ENCODE data around the gene NCOR2.
"Not testable (repeated sequence)": the region's sequence is repeated elsewhere in the genome, so short reads cannot be mapped to it uniquely, and the experiment has no call there.

The NCOR2 gene

DNA sequence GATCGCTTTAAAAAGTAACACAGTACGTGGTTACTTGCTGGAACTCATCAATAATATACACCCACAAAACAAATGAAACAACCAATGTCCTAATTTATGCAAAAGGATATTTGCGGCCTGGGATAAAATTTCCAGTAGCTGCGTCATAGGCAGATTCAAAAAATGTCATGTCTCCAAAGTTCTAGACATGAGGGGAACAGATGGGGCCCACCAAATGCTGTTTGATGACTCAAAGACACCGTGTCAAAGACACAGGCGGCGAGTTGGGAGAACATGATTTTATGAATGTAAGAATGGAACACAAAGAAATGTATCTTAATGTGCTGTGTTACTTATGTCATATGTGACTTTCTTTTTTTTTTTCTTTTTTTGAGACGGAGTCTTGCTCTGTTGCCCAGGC lies 34.3 kb upstream of the NCOR2 start:
- no peak for DNase-seq (ENCODE audit: low read depth in 2 of 2)

GRCh38 chr12:124599074-124599999 lies 31.9 kb upstream of the NCOR2 start:
- DNase-seq (ENCODE audit: low read depth in 2 of 2) = no peak

DNA sequence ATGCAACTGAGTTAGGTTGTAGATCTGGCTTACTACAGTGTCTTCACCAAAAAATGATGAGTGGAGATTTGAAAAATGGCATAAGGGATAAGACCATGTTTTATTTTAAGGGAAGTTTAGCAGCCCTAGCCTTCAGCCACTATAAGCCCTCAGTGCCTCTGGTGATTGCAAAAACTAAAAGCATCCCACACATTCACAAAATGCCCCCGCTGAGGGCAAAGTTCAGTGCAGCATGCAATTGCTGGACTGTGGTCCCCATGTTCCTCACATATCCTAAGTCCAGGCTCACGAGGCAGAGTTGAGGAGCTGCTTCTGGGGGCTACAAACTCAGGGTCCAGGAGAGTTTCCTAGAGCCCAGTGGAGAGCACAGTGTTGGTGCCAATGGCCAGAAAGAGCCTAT lies 29.6 kb upstream of the NCOR2 start:
- DNase-seq (ENCODE audit: low read depth in 2 of 2) = no peak

DNA sequence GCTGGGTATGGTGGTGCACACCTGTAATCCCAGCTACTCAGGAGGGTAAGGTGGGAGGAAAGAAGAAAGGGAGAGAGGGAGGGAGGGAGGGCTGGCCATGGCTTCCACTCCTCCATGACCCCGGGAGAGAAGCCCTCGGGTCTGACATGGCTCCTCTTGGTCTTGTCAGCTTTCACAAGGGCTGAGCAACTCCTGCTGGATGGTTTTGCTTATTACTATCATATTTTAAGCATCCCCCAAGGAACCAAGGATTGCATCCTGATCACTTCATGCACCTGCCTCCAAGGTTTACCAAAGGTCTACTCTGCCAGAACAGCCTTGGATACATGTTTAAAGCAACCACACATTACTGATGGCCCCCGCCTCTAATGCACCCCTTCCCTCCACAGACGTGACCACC lies 28.0 kb upstream of the NCOR2 start:
- no peak for DNase-seq (ENCODE audit: low read depth in 2 of 2)

DNA sequence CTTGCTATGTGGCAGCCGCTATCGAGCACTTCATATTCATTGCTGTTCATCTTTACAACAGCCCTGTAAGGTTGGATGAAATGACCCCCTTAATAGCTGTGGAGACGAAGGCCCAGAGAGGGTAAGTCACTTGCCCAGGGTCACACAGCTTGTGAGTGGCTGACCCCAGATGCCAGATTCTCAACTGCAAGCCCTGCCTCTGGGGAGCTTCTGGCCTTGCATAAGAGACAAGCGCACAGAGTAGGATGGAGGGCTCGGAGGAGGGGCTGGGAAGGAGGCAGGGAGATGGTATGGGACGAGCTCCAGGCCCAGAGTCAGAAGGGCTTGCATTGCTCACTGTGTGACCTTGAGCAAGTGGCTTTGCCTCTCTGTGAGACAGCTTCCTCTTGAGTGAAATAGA lies 27.4 kb upstream of the NCOR2 start:
- DNase-seq (ENCODE audit: low read depth in 2 of 2) = no peak

- no peak for DNase-seq (ENCODE audit: low read depth in 2 of 2)
These were observed 26.5 kb upstream of the NCOR2 start for GRCh38 chr12:124593851-124594401.

DNA sequence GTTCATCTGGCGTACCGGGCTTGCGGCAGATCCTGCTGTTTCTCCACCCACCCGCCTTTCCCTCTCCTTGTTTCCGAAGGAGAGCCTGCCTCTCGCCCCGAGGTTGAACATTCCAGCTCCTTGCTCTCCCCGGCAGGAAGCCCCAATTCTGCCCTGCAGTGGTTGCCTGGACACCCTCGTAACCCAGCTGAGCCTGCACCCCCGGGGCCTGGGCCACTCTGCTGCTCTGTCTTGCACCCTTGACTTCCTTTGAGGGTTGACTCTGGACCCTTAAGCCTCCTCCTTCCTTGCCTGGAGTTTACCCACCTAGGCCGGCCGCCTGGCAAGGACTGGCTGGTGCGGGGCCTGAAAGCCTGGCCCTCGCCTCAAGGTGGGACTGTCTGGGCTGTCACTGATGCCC lies 25.8 kb upstream of the NCOR2 start:
- no peak for DNase-seq (ENCODE audit: low read depth in 2 of 2)

DNA sequence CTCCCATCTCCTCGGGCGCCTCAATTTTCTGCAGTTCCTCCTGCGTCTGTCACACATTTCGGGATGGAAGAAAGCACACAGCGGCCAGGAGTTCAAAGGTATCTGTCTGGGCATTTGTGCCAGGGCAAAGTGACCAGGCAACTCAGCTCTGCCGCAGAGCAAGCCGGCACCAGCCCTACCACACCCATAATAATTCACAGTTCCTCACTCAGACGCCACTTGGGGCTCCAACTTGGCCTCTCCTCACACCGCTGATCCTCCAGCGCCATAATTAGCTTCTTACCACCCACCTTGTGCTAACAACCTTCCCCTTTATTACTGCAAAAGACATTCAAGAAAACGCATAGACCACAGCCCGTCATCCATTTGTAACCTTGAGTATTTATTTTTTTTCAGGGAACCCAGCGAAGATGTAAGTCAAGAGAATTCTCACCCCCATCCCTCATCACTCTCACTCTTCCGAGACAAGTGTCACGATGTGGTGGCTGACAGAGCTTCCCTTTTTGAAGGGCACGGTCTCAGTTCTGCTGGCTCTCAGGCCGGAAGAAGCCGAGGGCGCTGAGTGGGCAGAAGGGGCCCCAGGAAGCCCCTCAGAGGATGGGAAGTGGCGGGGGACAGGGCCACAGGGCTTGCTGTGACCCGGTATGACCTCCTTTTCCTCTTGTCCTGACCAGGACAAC lies 25.2 kb upstream of the NCOR2 start:
- no peak for DNase-seq (ENCODE audit: low read depth in 2 of 2)

GRCh38 chr12:124592050-124592449 lies 24.6 kb upstream of the NCOR2 start:
- DNase-seq (ENCODE audit: low read depth in 2 of 2) = no peak

GRCh38 chr12:124590447-124590846 lies 23.0 kb upstream of the NCOR2 start:
- no peak for DNase-seq (ENCODE audit: low read depth in 2 of 2)

DNA sequence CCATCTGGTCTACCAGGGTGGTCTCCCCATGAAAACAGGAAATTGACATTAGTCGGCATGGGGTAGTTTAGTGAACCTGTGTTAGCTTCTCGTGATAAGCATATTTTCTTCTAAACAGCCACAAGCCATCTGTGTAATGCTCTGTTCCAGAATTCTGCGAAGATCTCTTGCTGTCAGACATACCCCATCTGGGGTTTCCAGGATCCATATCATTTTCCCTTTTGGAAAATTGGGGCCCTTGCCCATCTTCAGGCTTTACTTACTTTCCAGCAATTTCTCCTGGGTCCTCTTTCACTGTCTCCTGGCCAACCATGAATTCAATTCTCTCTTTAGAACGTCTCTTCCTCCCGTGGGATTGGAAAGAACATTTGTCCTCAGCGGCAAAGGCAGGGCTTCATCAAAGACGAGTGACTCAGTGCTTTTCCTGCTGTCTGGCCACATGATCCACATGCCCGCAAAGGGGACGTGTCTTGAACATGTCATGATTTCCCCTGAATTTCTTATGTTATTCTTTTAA lies 21.4 kb upstream of the NCOR2 start:
- no peak for DNase-seq (ENCODE audit: low read depth in 2 of 2)

DNA sequence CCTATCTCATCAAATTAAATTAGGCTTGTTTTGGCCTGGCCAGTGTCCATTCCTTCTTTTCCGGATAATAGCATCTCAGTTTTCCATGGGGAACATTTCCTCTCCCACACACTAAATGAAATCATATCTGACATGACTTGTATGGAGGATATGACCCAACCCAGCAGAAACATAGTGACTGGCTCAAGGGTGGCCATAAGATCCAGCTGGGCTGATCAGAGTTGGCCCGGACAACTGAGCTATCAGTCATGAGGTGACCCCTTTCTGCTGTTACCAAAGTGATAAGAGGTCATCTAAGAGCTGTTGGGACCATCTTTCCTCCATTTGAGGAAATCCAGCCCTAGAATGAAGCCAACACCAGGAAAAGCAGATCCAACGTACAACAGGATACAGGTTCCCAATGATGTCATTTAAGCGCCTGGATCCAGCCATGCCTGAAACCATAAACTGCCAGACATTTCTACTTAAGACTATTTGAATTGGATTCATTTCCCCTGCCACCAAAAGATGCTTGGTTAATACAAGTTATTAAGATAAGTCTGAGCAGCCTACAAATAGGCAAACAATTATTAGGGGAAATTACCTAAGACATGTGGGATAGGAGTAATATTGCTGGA lies 20.7 kb upstream of the NCOR2 start:
- no peak for DNase-seq (ENCODE audit: low read depth in 2 of 2)

- DNase-seq (ENCODE audit: low read depth in 2 of 2) = no peak
These were observed 19.3 kb upstream of the NCOR2 start for GRCh38 chr12:124586756-124587155.

- not testable (repeated sequence) for DNase-seq (ENCODE audit: low read depth in 2 of 2)
These were observed 17.1 kb upstream of the NCOR2 start for GRCh38 chr12:124584494-124584893.

DNA sequence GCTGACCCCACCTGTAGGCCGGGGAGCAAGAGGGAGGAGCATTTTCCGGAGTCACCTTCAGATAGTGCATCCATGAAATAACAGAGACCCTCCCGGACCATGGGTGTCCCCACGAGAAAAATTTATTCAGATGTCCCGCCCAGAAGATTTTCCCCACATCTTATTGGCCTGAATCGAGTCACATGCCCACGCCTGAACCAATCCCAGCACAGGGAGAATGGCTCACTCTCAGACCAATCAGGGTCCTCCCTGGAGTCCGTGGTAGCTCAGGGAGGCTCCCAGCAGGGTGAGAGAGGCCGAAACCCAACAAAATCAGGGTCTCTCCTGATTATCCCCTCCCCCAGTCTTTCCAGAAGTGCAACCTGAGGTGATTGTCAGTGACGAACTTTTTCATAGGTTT lies 16.4 kb upstream of the NCOR2 start:
- DNase-seq (ENCODE audit: low read depth in 2 of 2) = no peak

GRCh38 chr12:124582108-124582424 lies 14.7 kb upstream of the NCOR2 start:
- no peak for DNase-seq (ENCODE audit: low read depth in 2 of 2)

GRCh38 chr12:124581307-124582107 lies 14.1 kb upstream of the NCOR2 start:
- DNase-seq (ENCODE audit: low read depth in 2 of 2) = no peak

DNA sequence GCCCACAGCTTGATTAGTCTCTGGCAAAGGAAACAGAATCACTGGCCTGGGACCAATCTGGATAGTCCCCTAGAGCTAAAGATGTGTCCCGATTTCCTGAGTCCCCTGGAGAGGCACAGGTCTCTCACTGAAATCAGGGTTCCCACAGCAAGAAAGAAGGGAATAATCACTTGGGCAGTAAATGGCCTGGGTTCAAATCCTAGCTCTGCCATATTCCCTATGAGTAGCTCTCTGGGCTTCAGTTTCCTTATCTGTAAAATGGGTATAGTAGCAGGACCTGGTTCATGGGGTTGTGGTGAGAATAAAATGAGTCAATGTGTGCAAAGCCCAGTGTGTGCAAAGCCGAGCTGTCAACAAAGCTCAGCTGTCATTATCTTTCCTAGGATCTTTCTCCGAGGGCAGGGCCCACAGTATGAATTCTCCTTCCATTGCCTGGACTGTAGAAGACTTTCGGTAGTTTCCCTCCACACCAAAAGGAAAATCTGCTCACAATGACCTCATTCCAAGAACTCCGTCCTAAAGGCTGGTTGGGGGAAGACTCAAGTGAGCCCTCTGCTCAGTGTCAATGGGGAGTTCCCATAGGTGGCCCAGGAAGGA lies 12.6 kb upstream of the NCOR2 start:
- no peak for DNase-seq (ENCODE audit: low read depth in 2 of 2)

DNA sequence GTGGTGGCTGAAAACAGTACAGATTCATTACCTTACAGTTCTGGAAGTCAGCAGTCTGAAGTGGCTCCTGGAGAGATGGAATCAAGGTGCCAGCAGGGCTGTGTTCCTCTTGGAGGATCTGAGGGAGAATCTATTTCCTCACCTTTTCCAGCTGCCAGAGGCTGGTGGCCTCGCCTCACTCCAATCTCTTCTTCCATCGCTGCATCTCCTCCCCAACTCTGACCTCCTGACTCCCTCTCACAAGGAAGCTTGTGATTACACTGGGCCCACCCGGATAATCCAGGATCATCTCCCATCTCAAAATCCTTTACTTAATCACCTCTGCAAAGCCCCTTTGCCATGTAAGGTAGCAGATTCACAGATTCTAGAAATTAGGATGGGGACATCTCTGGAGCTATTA lies 11.4 kb upstream of the NCOR2 start:
- no peak for DNase-seq (ENCODE audit: low read depth in 2 of 2)

DNA sequence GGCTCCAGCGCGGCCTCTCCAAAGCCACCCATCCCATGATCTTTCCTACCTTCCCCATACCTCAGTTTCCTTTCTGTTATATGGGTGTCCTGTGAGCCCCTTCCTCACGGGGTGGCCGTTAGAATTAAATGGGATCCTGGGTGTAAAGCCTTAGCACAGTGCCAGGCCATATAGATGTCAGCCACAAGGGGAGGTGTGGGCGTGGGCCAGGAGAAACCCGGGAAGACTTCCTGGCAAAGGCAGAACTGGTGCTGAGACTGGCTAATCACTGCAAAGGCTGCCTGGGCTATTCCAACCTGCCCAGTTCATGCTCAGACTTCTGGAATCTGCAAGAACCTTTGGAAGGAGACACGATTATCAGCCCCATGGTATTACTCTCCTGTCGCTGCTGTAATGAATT lies 11.0 kb upstream of the NCOR2 start:
- DNase-seq (ENCODE audit: low read depth in 2 of 2) = no peak

GRCh38 chr12:124577986-124578385 lies 10.6 kb upstream of the NCOR2 start:
- DNase-seq (ENCODE audit: low read depth in 2 of 2) = no peak
